Endothelial cell of umbilical vein (primary cell): ENCODE data around the gene GIN1. TPM values are rescaled to one million over a fixed set of nuclear protein-coding genes. Genes with fewer than 3 reads are reported as not detected.

Experiments
- BruUV-seq: library from RNA; stranded (reverse); fragments of 400-500 nt; replicated peaks from 2 replicates; lab custom pipeline; 2021; lab: Mats Ljungman, UMichigan
- CTCF ChIA-PET: fragments of 300-600, 350-600 bp; sonication (Branson Sonifier 250); formaldehyde crosslinking; loops from one replicate; lab custom pipeline; 2021; ENCODE audit warnings: antibody characterized with exemption, inconsistent platforms; lab: Charles Lee
- POLR2A ChIA-PET: fragments of 300-600, 350-600 bp; sonication (Branson Sonifier 250); formaldehyde crosslinking; loops from one replicate; lab custom pipeline; 2021; ENCODE audit warnings: antibody characterized with exemption, inconsistent platforms; lab: Charles Lee
- DNase-seq: peaks from one replicate; pipeline ENCODE4 v3.0.0-alpha.2; 2011; ENCODE audit warnings: low read depth, low spot score
- FAIRE-seq: peaks from 2 replicates; lab custom pipeline; 2011; peaks lifted over from hg19 to GRCh38; lab: Jason Lieb, UNC
- H2AFZ ChIP-seq: 2 replicates; pipeline ENCODE4 v1.6.0; 2012; ENCODE audit warnings: low read depth, low read length, control low read depth, inconsistent platforms
- H3K27ac ChIP-seq: 2 replicates; pipeline ENCODE4 v1.5.1; 2011; ENCODE audit warnings: low read depth, mild to moderate bottlenecking, control low read depth, low read length, moderate library complexity; ENCODE audit not compliant: insufficient read depth
- H3K27me3 ChIP-seq, 2 experiments: 2 replicates each; pipeline versions ENCODE4 v1.6.0 to v1.6.1; 2011; ENCODE audit warnings: low read length in 2 of 2, mixed read lengths in 1 of 2; ENCODE audit not compliant: control insufficient read depth in 2 of 2, insufficient read depth in 2 of 2
- H3K36me3 ChIP-seq, 2 experiments: 2 replicates in 1 of 2; 3 replicates in 1 of 2; pipeline ENCODE4 v1.5.1; 2011; ENCODE audit warnings: low read length in 2 of 2, mild to moderate bottlenecking in 1 of 2, moderate library complexity in 1 of 2; ENCODE audit not compliant: control insufficient read depth in 2 of 2, insufficient read depth in 2 of 2; ENCODE audit errors: extremely low read depth in 1 of 2
- H3K4me1 ChIP-seq: 3 replicates; pipeline ENCODE4 v1.5.1; 2011; ENCODE audit warnings: mild to moderate bottlenecking, low read length; ENCODE audit not compliant: control insufficient read depth, insufficient read depth; ENCODE audit errors: extremely low read depth
- H3K4me2 ChIP-seq: 2 replicates; pipeline ENCODE4 v1.6.1; 2011; ENCODE audit warnings: low read length, control low read depth, mixed read lengths; ENCODE audit not compliant: insufficient read depth
- H3K4me3 ChIP-seq, 3 experiments: fragments of 200-600 bp in 1 of 3; sonication (generic), shearing (Covaris generic) in 1 of 3; replicated peaks in 1 of 3; 2 replicates each; pipeline ENCODE4 v1.5.1; 2011 to 2016; ENCODE audit warnings: control low read depth in 3 of 3, low read length in 3 of 3, mild to moderate bottlenecking in 2 of 3, inconsistent platforms in 1 of 3, low read depth in 1 of 3, moderate library complexity in 1 of 3; ENCODE audit not compliant: insufficient read depth in 1 of 3
- H3K79me2 ChIP-seq: 2 replicates; pipeline ENCODE4 v1.6.0; 2012; ENCODE audit warnings: low read length, inconsistent platforms; ENCODE audit not compliant: control insufficient read depth, insufficient read depth
- H3K9ac ChIP-seq: replicated peaks from 2 replicates; pipeline ENCODE3; 2011; ENCODE audit warnings: low read length, control low read depth; ENCODE audit not compliant: insufficient read depth; ENCODE audit errors: extremely low read depth
- H3K9me1 ChIP-seq: replicated peaks from 3 replicates; pipeline ENCODE4 v1.6.0; 2011; ENCODE audit warnings: mild to moderate bottlenecking, low read length; ENCODE audit not compliant: control insufficient read depth, insufficient read depth; ENCODE audit errors: extremely low read depth
- H3K9me3 ChIP-seq: replicated peaks from 2 replicates; pipeline ENCODE4 v1.5.1; 2012; ENCODE audit warnings: low read length, inconsistent platforms; ENCODE audit not compliant: control insufficient read depth, insufficient read depth
- H4K20me1 ChIP-seq: replicated peaks from 2 replicates; pipeline ENCODE3; 2011; ENCODE audit warnings: mild to moderate bottlenecking, low read length; ENCODE audit not compliant: control insufficient read depth, insufficient read depth; ENCODE audit errors: extremely low read depth
- CTCF ChIP-seq, 2 donors: IDR thresholded peaks; 1 replicate in 1 of 2; 2 replicates in 1 of 2; pipeline ENCODE4 v1.5.1; 2011; ENCODE audit warnings: low read length in 2 of 2, mild to moderate bottlenecking in 2 of 2, moderate library complexity in 2 of 2, control low read depth in 1 of 2, inconsistent platforms in 1 of 2, low read depth in 1 of 2; ENCODE audit not compliant: insufficient read depth in 1 of 2; ENCODE audit errors: extremely low read depth in 1 of 2
- FOS ChIP-seq: IDR thresholded peaks from 2 replicates; pipeline ENCODE4 v1.6.1; 2011; ENCODE audit warnings: mild to moderate bottlenecking, low read length, moderate library complexity, borderline replicate concordance; ENCODE audit not compliant: insufficient read depth
- GATA2 ChIP-seq: IDR thresholded peaks from 2 replicates; pipeline ENCODE4 v1.7.0; 2011; ENCODE audit warnings: low read depth, mild to moderate bottlenecking, moderate library complexity, mixed read lengths, low read length; ENCODE audit not compliant: insufficient read length, insufficient read depth
- MYC ChIP-seq: IDR thresholded peaks from one replicate; pipeline ENCODE4 v1.6.1; 2011; ENCODE audit warnings: mild to moderate bottlenecking, low read depth, low read length
- dilution Hi-C: fragments of 300-500 bp; cut with MboI; formaldehyde crosslinking; loops from one replicate; pipeline ENCODE4 v1.15.0; 2019; ENCODE audit warnings: low sequenced_read_pairs; ENCODE audit not compliant: extremely low pct_ligation_motif_present
- intact Hi-C: fragments of 100-400 bp; cut with micrococcal nuclease; formaldehyde crosslinking; loops from one replicate; pipeline ENCODE4 v1.10.0; 2022
- polyA plus RNA-seq, 4 experiments: library from polyadenylated mRNA; depleted of rRNA in 3 of 4; stranded (reverse) in 3 of 4; unstranded in 1 of 4; fragments of >200 nt; gene quantifications; 2 replicates each; pipeline versions ENCODE4 v1.2.1 to v1.2.3, GENCODE V29; 2011 to 2012; ENCODE audit warnings: missing spikeins in 1 of 4
- total RNA-seq: library from RNA; stranded (reverse); gene quantifications from 2 replicates; pipeline ENCODE4 v1.2.3, GENCODE V29; 2021
- TF ChIP-seq, protein P1 (sequence below): IDR thresholded peaks from 2 replicates; pipeline ENCODE4 v1.6.1; 2011; ENCODE audit not compliant: insufficient read depth, insufficient read length

The GIN1 gene
- total and polyA plus RNA-seq, 2 donors (not counting 3 experiments of a cell fraction or from before 2014, with no cell fraction given), result 0.98 to 4.4 TPM

DNA sequence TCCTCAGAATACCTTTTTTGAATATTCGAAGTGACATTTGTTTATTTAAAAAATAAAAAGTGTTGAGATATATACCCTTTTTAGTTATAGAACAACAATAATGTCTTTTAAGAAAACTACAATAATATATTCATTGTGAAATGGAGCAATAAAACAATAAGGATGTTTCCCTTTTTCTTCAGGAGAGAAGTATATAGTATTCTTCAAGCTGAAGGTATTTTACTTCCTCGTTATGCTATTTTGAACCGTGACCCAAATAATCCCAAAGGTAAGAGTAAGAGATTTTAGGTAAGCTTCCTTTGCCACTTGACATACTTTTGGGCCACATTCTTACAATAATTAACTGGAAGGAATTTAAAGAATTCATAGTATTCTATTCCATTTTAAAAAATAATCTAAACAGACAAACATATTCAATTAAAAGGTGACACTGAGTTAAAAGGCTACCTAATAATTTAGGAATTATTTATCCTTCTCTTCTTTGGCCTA lies 18.3 kb upstream of the GIN1 start:
- Histone ChIP-seq H3K27ac (no peak overlapping the region), H3K36me3 (peaks cover 0 to 8% of the 10 kb centered on the region in 2 experiments), H3K4me3 (no peak overlapping the region), H3K79me2 (no peaks in the 10 kb centered on the region), H3K9me1 (no peaks in the 10 kb centered on the region), H3K27me3 (no peaks in the 10 kb centered on the region), H2AFZ (no peak overlapping the region), H3K4me2 (no peak overlapping the region), H3K4me1 (no peaks in the 10 kb centered on the region), H4K20me1 (no peaks in the 10 kb centered on the region), H3K9me3 (no peaks in the 10 kb centered on the region), H3K9ac (no peak overlapping the region)
- intact Hi-C loops (loop anchor here (2.0 to 5.0 kb wide), 3 partner anchors 97 to 601 kb away; no protein-coding TSS in a partner anchor), dilution Hi-C loops (no loop called here)
- no peak for TF ChIP-seq CTCF (IDR thresholded peaks at IDR 0.05; ENCODE audit: extremely low read depth in 1 of 2, insufficient read depth in 1 of 2, low read depth in 1 of 2, low read length in 2 of 2)
- TF ChIP-seq MYC, result no peak
- no peak for TF ChIP-seq FOS
- TF ChIP-seq, protein P1, sequence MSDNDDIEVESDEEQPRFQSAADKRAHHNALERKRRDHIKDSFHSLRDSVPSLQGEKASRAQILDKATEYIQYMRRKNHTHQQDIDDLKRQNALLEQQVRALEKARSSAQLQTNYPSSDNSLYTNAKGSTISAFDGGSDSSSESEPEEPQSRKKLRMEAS, result no peak
- TF ChIP-seq GATA2, result no peak
- no TSS peak for BruUV-seq
- DNase-seq, result no peak
- FAIRE-seq, result no peak
- ChIA-PET CTCF (interaction anchor here (0.8 to 3.1 kb wide), 6 partner anchors 16 to 602 kb away, joined by 3 to 22 read pairs (median 4); no protein-coding TSS in a partner anchor), POLR2A (no interaction called here)
